GM18517 (cell line): Measurements from ENCODE around the gene CYB5D1.
"Not testable (repeated sequence)": the region's sequence is repeated elsewhere in the genome, so short reads cannot be mapped to it uniquely, and the experiment has no call there.

ENCODE experiments used
- ATAC-seq: cut with Tn5 transposase; IDR thresholded peaks from one replicate; pipeline ENCODE4 v1.9.1; 2021; ENCODE audit warnings: mild to moderate bottlenecking, moderate library complexity; ENCODE audit not compliant: unreplicated experiment

CYB5D1 gene

DNA sequence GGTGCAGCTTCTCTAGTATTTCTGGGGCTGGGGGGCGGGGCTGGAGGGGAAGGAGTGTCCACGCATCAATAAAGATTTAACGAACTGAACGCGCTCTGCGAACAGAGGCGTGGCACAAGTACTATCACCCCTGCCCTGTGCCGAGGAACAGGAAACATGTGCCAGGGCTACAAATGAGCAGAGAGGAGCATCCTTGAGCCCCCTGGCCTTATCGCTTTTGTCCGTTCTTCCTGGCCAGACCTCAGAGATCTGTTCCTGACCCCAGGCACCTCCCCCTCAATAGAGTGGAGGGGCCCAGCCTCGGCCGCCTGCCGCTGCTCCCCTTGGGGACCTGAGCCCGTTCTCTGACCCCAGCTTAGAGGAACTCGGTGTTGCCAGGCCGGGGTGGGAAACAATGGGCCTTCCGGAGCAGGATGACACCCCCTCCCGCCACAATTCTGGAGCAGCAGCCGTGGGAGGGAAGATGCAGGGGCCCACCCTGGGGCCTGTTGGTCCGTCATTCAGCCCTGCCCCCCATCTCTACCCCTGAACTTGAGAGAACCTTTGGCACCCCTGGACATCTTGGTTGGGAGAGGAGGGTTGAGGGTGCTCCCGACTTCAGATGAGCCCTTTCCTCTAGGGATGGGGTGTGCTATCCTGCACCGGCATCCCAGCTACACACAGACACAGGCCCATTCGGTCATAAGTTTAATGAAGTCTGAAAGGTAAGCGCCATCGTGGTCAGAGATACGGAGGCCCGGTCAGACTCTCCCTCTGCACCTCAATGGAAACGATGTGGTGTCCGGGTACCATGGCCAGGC, 1.6 kb upstream of the CYB5D1 start:
- ATAC-seq = no peak

- peak; percentile 79 for ATAC-seq
These were observed 741 bp upstream of the CYB5D1 start, which contains the start of gene NAA38 for GRCh38 chr17:7856811-7857712. Gene NAA38 (minus strand): TSS chr17:7857559. CDS start chr17:7857463, 96 bp downstream.

GRCh38 chr17:7858522-7858810, 663 bp downstream of the CYB5D1 start:
- ATAC-seq = no peak

GRCh38 chr17:7859028-7859427, 1.2 kb downstream of the CYB5D1 start:
- ATAC-seq = no peak

GRCh38 chr17:7862692-7863437, 5.1 kb downstream of the CYB5D1 start:
- ATAC-seq = no peak

GRCh38 chr17:7864384-7864783, 6.6 kb downstream of the CYB5D1 start:
- not testable (repeated sequence) for ATAC-seq

GRCh38 chr17:7864995-7865650, 7.3 kb downstream of the CYB5D1 start:
- no peak for ATAC-seq

DNA sequence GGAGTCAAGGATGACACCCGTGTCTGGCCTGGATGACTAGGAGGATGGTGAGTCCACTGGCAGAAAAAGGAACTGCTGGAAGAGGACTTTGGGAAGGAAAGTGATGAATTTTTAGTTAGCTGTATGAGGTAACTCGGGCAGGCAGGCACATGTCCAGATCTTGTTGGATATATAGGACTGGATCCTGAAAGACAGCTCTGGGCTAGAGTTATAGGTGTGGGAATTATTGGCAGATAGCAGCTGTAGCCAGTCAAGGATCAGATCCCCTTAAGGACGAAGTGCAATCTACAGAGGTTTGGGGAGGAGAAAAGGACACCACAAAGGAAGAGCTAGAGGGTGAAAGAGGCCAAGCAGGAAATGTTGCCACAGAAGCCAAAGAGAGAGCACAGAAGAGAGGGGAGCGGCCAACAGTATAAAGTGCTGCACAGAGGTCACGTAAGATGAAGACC, 10.1 kb downstream of the CYB5D1 start:
- no peak for ATAC-seq

DNA sequence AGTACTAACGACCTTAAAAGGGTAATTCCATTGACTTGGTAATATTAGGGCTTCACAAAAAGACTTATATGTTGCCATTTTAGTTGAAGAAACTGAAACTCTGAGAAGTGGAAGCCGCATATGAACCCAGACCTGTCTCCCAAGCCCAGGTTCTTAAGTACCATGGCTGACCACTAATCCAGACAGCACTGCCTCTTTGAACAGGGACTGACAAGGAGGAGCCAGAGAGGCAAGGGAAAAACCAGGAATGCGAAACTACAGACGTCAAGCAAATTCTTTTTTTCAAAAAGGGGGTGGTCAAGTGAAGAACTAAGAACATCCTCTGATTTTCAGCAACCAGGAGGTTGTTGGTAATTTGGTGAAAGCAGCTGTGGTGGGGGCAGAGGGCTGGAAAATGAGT, 15.2 kb downstream of the CYB5D1 start:
- ATAC-seq = no peak

DNA sequence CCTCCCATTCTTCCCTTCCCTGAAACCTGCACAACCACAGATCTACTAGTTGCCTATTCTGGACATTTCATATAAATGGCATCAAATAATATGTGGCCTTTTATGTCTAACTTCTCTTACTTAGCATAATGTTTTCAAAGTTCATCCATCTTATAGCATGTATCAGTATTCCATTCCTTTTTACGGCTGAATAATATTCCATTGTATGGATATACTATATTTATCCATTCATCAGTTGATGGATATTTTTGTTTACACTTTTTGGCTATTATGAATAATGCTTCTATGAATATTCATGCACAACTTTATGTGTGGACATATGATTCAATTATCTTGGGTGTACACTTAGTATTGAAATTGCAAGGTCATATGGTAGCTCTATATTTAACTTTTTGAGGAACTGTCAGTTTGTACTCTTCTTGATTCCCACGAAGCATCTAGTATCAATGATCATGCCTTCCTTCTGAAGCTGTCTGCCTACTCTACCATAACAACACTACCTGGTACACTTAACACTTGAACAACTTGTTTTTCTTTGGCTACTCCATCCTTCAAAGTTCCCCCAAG, 18.1 kb downstream of the CYB5D1 start:
- ATAC-seq = no peak

- ATAC-seq = no peak
These were observed 20.4 kb downstream of the CYB5D1 start for GRCh38 chr17:7878234-7878633.

DNA sequence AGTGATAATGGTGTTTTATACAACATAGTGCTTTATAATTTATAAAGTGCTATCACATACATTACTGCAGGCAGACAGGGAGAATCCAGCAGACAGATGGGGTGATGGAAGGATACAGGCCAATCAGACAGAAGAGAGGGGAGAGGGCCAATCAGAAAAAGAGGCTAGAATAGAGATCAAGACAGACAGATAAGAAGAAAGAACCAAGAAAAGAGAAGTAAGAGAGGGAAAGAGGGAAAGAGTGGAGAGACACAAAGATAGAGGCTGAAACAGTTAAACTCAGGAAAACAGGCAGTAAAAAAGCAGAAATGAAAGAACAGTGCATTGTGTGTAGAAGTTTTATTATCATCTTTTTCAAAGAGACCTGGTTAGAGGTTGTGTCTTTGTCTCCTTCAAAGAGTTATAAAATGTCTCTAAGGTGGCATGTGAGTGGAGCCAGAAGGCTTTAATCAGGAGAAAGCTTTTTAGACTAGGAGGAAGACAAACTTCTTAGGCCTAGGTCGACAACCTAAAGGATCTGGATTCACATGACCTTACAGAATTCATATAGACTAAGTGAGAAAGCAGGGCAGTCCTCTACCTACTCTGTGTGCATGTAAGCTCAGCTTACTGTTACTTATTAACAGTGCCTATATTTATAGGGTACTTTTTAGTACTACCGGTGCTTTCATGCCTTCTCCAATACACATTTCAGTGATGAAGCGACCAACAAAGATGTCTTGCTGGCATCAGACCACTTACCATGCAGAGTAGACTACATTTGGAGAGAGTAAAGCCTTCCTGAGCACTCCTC, 22.5 kb downstream of the CYB5D1 start:
- ATAC-seq = no peak

- no peak for ATAC-seq
These were observed 23.7 kb downstream of the CYB5D1 start for GRCh38 chr17:7881276-7882054.

DNA sequence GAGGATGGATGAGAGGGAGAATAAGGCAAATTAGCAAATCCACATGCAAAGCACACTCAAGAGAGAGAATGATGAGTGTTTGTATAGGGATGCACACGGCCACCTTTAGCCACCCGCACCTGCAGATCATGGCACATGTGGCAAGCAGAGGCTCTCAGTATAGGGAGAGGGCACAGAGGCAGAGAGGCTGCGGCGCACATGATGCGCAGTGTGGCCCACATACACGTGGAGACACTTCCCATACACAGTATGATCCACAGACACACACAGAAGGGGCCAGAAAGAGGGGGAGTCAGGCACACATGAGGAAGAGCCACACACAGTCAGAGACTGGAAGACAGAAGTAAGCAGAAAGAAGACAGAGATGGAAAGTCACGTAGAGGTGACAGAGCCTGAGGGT, 24.3 kb downstream of the CYB5D1 start:
- no peak for ATAC-seq

DNA sequence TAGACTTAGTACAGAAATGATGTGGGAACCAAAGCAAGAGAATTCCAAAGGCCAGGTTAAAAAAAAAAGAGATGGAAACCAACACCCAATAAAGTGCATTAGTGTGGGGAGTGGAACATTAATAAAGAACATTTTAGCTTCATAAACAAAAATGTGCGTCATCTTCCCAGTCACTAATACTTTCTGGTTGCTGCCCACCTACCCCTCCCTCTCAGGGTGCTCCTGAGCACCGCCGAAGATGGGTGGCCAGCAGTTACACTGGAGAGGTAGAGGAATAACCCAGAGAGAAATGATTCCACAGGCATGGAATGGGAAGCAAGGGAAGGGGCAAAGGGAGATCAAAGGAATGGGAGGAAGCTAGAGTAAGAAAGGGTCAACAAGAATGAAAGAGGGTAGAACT, 24.8 kb downstream of the CYB5D1 start:
- no peak for ATAC-seq

DNA sequence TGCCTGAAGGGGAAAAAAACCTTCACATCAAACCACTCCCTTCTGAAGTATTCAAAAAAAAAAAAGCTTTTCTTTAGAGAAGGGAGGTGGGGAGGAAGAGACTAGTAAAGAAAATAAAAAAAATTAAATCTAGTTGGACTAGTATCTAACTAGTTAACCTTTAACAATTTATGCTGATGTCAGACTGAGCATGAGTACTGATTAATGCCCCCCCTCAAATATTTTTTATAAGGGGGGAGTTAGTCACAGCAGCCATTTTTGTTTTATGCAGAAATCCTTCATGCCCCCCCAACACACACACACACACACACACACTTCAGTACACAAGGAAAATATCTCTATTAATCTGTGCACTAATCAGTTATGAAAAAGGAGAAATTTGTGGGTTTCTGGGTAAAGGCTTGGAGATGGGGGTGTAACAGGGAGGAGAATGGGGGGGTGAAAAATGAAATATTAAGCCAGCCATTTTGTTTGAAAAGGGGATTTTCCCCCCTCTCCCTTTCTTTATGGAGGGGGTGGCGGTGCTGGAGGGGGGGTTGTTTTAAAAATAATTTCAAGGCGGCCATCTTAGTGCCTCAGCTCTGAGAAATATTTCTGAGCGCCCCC, 26.1 kb downstream of the CYB5D1 start:
- no peak for ATAC-seq

DNA sequence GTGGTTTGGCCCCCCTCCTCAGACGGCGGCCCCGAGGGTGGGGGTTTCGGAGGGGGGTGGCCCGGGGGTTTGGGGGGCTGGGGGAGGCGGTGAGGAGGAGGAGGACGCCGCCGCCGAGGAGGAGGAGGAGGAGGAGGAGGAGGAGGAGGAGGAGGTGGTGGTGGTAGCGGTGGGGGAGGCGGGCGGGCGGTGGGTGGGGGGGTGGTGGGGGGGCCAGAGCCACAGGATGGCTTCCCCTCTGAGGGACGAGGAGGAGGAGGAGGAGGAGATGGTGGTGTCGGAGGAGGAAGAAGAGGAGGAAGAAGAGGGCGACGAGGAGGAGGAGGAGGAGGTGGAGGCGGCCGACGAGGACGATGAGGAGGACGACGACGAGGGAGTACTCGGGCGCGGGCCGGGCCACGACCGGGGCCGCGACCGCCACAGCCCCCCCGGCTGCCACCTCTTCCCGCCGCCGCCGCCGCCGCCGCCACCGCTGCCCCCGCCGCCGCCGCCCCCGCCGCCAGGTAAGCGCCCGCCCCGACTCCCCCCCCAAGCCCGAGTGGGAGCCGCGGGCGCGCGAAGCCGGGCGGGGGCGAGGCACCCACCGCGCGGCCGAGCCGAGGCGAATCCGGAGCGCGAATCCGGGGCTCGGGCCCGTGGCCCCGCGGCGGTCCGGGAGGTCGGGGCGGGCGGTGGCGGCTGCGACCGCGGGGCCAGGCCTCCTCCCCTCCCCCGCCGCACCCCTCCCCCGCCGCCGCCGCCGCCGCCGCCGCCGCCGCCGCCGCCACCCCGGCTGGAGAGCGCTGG, 27.0 kb downstream of the CYB5D1 start:
- ATAC-seq = no peak
